GM18858 (cell line): Measurements from ENCODE around the gene HSFX3.
"Not testable (repeated sequence)": the region's sequence is repeated elsewhere in the genome, so short reads cannot be mapped to it uniquely, and the experiment has no call there.

Source experiments
- ATAC-seq: cut with Tn5 transposase; IDR thresholded peaks from one replicate; pipeline ENCODE4 v1.9.1; 2021; ENCODE audit not compliant: unreplicated experiment

Gene HSFX3, protein sequence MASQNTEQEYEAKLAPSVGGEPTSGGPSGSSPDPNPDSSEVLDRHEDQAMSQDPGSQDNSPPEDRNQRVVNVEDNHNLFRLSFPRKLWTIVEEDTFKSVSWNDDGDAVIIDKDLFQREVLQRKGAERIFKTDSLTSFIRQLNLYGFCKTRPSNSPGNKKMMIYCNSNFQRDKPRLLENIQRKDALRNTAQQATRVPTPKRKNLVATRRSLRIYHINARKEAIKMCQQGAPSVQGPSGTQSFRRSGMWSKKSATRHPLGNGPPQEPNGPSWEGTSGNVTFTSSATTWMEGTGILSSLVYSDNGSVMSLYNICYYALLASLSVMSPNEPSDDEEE

DNA sequence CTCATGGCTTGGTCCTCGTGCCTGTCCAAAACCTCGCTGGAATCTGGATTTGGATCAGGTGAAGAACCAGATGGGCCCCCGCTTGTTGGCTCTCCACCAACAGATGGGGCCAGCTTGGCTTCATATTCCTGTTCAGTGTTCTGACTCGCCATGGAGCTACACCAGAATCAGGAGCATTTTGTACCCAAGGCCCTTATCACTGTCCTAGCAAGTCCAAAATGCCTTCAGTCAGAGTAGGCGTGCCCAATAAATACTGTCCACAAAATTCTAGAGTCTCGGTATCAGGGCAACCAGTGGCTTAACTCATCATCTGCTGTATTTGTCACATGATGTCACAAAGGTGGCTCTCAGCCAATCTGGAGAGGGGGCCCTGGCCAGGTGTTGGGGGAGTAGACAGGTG is at the start of gene HSFX3:
Gene HSFX3 (minus strand): TSS at position 224 of the 400 bp plus-strand sequence. CDS start 72 bp downstream, at position 152.
- ATAC-seq = not testable (repeated sequence)

- not testable (repeated sequence) for ATAC-seq
These were observed 48.9 kb upstream of the HSFX3 start for GRCh38 chrX:149598603-149599002.

GRCh38 chrX:149595943-149596342 is 46.2 kb upstream of the HSFX3 start:
- ATAC-seq = not testable (repeated sequence)

- not testable (repeated sequence) for ATAC-seq
These were observed 45.5 kb upstream of the HSFX3 start, which contains the start of gene HSFX2 for GRCh38 chrX:149595214-149595613. Gene HSFX2, minus strand, starts transcription at chrX:149595314. Its CDS starts 614 bp downstream, at chrX:149594700.

DNA sequence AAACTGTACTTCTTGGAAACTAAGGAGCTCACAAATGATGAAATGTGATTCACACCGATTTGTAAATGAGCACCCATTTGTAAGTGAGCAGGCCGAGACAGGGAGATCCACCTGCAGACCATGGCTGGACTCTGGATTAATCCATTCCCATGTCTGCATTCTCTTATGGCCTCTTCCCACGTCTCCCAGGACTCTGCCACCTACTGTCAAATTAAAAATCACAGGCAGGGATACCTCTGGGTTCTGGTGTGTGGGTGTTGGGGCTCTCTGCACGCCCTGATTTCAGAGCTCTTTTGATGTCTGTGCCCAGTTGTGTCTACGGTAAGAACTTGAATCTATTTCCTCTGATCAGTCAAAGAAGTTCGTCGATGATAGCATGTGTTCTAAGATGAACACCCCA is 41.3 kb upstream of the HSFX3 start:
- ATAC-seq = not testable (repeated sequence)

- not testable (repeated sequence) for ATAC-seq
These were observed 37.6 kb upstream of the HSFX3 start, which contains the start of gene MAGEA9B for GRCh38 chrX:149587359-149587758. Gene MAGEA9B, minus strand, starts transcription at chrX:149587459. Its CDS starts 4,280 bp downstream, at chrX:149583179.

GRCh38 chrX:149585631-149586030 is 35.9 kb upstream of the HSFX3 start:
- ATAC-seq = not testable (repeated sequence)

DNA sequence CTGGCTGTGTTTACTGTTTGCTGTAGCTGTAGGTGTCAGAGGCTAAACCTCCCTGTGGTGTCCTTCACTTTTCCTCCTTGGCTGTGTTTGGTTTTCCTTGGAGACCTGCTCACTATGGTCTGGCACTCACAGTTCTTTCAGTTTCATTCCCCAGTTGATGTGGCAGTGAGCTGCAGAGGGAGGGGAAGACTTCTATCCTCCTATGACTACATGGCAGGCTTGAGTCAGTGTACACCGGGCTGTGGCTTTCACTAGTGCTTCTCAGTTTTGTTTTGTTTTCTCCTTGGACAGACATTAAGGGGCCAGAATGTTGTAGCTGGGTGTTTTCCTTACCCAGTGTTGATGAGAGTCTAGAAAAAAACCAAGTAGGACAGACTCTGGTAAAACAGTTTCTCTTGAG is 23.7 kb upstream of the HSFX3 start:
- peak; percentile 100 for ATAC-seq

- ATAC-seq = no peak
These were observed 23.0 kb upstream of the HSFX3 start for GRCh38 chrX:149572743-149573142.

DNA sequence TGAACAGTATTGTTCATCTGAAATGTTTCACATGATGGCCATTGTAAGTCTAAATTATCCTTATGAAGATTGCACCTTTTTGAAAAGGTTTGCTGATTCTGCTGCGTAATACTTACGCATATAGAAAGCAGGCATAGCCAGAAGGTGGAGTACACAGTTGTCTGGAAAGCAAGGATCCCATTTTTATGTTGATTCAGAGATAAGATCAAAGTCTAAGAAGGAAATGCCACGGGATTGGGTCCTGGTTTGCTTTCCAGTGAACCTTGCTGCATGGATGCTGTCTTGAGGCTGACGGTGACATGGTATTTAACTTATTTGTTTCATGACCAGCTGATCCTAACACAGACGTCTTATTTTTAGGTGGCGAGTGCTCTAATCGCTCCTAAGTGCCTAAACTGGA is 22.0 kb upstream of the HSFX3 start:
- ATAC-seq = no peak

DNA sequence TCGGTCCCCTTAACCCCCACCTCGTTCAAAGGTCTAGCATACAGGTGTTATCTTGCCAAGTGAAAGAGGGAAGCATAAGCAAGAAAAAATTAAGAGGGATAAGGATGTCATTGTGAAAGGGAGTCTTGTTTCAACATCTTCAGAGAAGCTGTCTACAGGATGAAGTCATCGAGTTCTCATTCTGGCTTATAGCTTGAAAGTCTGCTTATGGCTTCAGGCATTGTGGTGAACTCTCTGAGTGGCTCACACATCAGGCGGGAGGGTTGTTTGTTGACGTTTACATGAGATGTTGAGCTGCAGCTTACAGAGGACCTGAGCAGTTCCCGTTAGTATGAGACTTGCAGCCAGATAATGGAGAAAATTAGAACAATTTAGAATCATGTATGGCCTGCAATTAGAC is 20.9 kb upstream of the HSFX3 start:
- no peak for ATAC-seq

DNA sequence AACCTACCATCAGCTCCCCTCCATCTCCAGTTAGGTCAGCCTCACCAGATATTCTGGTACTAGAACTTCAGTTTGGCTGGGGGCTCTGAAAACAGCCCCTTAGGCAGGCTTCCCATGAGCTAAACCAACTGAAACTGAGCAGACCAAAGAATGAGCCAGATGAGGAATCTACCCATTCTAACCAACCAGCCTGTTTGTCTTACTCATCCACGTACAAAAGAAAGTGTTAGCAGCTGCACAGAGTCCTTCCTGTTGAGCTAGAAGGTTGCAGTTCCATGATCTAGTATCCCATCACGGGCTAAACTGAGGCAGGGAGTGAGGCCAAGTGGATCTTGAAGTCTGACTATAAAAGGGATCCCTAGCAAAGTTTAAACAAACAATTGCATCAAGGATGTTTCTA is 20.0 kb upstream of the HSFX3 start:
- ATAC-seq = no peak

GRCh38 chrX:149568701-149569296 is 19.1 kb upstream of the HSFX3 start:
- ATAC-seq = no peak

DNA sequence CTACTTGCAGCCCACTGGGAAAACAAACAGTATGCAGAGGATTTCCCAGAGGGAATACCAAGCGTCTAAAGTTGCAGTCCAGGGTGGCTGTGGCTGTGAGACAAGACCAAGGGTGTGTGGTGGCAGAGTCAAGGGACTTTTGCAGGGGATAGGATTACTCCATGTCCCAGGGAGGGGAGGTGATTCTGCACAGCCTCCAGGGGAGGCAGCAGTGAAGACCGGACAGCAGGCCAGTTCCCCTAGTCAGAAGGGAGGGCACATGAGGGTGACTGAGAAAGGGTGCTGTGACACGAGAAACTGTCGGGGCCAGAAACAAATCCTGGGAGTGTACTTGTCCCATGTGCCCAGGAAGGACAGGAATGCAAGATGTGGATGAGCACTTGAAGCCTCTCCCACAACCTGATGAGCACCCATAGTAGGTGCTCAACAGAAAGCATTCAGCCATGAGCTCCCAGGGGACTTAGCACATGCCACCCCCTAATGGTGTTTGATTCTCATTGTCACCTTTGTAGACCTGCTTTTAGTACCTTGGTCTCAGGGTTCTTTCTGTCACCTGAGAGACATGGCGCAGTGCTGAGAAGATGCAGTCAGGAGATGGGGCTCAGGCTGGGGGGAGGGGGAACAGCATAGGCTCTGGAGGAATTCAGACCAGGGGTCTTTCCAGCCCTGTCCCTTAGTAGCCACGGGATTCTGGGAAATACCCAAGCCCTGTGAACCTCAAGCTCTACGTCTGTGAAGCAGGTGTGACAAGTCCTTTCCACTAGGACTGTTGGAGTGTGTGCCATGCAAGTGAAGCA is 18.1 kb upstream of the HSFX3 start:
- no peak for ATAC-seq

DNA sequence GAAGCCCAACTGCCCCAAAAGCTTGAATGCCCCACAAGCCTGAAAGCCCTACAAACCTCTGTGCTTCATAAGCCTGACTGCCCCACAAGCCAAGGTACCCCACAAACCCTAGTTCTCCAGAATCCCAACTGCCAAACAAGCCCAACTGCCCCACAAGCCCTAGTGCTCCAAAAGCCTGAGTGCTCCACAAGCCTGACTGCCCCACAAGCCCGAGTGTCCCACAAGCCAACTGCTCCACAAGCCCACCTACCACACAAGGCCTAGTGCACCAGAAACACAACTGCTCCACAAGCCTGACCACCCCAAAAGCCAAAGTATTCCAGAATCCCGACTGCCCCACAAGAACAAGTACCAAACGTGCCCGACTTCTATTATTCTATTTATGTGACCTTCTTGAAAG is 13.6 kb upstream of the HSFX3 start:
- no peak for ATAC-seq

DNA sequence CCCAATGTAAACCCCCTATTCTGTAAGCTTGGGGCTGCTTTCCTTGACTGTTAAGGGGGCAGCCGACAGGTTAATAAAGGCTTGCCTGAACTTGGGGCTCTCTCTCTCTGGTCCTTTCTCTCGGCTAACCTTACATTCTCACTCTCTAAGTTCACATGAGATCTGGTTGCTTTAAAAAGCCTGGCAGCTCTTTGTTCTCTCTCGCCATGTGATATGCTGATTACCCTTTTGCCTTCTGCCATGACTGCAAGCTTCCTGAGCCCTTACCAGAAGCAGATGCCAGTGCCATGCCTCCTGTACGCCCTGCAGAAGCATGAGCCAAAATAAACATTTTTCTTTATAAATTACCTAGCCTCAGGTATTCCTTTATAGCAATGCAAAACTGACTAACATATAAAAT is 5.5 kb upstream of the HSFX3 start:
- not testable (repeated sequence) for ATAC-seq

- ATAC-seq = not testable (repeated sequence)
These were observed 2.2 kb upstream of the HSFX3 start for GRCh38 chrX:149551939-149552248.

DNA sequence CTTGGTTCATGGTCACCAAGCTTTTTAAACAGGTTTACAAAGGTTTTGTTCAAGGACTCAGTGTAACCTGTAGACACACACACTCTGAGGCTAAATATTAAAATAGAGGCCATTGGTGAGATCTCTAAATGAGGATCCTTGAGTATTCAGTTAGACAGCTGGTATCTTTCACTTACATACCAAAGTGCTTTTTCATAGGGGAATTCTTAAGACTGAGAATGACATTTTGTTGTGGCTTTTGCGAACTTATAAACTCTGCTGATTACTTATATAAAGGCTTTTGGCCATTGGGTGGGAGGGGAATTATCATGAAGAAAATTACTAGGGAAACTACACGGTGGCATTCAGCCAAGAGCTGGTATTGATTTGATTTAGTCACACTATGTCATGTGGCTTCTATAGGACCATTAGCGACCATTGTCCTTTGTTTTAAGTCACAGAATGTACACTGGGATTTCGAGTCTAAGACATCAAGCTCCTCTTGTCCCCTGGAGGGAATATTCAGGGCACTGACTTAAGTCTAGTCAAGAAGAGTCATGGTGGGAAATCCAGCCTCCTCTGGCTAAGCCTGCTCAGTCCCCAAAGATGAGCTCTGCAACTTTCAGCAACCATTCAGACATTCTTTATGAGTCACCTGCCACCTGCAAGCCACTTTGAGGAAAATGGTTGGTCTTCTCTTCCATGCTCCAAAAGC is 1.7 kb upstream of the HSFX3 start:
- ATAC-seq = not testable (repeated sequence)

DNA sequence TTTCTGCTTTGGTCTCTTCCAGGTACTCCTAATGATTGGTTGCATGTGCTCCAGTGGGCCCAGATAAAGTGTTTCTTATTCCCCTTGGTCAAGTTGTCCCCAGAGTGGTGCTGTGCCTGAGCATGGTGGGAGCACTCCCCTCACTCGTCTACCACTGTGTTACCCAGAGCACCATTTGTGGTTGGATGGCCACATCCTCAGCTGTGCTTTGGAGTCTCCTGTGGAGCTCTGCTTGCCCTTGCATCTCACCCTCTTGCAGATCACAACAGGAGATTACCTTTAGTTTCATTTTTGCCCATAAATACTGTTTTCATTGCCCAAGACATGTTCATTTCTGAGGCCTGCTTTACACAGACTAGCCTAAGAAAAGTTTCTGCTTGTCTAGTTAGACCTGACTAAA is 730 bp upstream of the HSFX3 start:
- not testable (repeated sequence) for ATAC-seq

- ATAC-seq = not testable (repeated sequence)
These were observed 1.9 kb downstream of the HSFX3 start for GRCh38 chrX:149547782-149548181.

- ATAC-seq = not testable (repeated sequence)
These were observed 2.8 kb downstream of the HSFX3 start for GRCh38 chrX:149546962-149547361.
